ENCODE results near the gene CFAP300. TPM values are rescaled to one million over a fixed set of nuclear protein-coding genes. Genes with fewer than 3 reads are reported as not detected.
A peak's percentile ranks its signal among the peaks of the same experiment; 100 is the strongest.

Gene CFAP300
- 7.2 TPM for total RNA-seq
- long read RNA-seq, transcript CFAP300-201 (7 exons, 2,193 nt), result major isoform, 7 of 12 reads
- long read RNA-seq, partial matches to known transcripts, result 0 of 12 reads
- long read RNA-seq, other reads (novel, unspliced or antisense), result 4 of 12 reads

DNA sequence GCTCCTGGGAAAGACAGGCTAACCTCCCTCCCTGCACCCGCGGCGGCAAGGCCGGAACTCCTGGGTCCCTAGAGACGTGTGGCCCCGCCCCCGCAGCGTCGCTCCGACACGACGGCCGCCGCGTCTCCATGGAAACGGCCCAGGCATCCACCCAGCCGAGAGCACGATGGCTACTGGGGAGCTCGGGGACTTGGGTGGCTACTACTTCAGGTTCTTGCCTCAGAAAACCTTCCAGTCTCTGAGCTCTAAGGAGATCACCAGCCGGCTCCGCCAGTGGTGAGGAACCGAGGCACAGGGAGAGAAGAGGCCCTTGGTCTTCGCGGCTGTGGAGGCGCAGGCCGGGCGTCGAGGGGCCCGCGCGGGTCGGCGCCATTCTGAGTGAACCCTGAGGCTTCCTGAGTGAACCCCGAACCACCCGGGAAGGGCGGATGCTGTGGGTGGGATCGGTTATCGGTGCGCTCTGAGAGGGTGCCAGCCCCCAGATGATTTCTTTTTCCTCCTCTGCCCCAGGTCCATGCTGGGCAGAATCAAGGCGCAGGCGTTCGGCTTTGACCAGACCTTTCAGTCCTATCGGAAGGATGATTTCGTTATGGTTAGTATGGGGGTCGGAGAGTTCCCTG is at the start of gene CFAP300:
CFAP300 (plus strand) TSS at position 133 of the 620 bp plus-strand sequence; CDS start at position 167, 34 bp downstream.
- Histone ChIP-seq H3K4me3 (peak within 1 kb of the TSS; percentile 57), H3K9me3 (no peaks in the 10 kb centered on the region), H3K36me3 (no peaks in the 10 kb centered on the region), H3K27ac (peak within 1 kb of the TSS; percentile 13), H3K4me1 (peaks cover 6% of the 10 kb centered on the region), H3K27me3 (ENCODE audit: low read depth) (peaks cover 8% of the 10 kb centered on the region)
- TF ChIP-seq, protein P1, sequence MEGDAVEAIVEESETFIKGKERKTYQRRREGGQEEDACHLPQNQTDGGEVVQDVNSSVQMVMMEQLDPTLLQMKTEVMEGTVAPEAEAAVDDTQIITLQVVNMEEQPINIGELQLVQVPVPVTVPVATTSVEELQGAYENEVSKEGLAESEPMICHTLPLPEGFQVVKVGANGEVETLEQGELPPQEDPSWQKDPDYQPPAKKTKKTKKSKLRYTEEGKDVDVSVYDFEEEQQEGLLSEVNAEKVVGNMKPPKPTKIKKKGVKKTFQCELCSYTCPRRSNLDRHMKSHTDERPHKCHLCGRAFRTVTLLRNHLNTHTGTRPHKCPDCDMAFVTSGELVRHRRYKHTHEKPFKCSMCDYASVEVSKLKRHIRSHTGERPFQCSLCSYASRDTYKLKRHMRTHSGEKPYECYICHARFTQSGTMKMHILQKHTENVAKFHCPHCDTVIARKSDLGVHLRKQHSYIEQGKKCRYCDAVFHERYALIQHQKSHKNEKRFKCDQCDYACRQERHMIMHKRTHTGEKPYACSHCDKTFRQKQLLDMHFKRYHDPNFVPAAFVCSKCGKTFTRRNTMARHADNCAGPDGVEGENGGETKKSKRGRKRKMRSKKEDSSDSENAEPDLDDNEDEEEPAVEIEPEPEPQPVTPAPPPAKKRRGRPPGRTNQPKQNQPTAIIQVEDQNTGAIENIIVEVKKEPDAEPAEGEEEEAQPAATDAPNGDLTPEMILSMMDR (IDR thresholded peaks at IDR 0.05), result no peak
- DNase-seq (peak; percentile 90), ATAC-seq (peak; percentile 96 to 98)
- intact Hi-C loops (cut with DNase I), result no loop called here

DNA sequence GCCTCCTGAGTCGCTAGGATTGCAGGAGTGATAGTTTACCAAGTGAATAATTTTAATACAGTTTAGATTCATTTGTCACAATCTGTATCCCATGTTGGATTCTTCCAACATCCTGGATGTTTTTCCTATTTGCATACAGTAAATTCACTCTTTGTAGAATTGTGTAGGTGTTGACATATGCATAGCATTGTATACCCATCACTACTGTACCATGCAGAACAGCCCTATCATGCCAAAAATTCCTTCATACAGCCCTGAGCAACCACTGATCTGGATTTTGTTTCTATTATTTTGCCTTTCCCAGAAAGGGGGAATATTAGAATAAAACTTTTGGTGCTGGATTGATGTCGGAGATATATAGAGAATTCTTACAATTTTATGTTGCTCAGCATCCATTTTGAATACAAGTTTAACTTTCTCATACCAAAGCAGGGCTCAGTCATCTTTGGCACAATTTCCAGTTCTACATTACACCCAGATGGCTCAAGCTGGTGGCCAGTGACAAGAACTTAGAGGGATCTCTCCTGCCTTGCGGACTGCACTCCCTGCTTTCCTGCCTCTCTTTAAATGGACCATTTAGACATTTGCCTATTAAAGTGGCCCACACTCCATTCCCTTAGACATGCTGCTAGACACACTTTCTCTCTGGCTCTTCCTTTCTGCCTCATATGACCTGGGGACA is 45.4 kb upstream of the CFAP300 start:
- no peak overlapping the region for H3K4me3 ChIP-seq
- no peak for DNase-seq
- no peaks in the 10 kb centered on the region for H3K4me1 ChIP-seq
- no peaks in the 10 kb centered on the region for H3K9me3 ChIP-seq
- intact Hi-C loops (cut with DNase I), result no loop called here
- no peak for ATAC-seq
- H3K36me3 ChIP-seq, result no peaks in the 10 kb centered on the region
- H3K27me3 ChIP-seq (ENCODE audit: low read depth), result no peaks in the 10 kb centered on the region
- no peak overlapping the region for H3K27ac ChIP-seq
- TF ChIP-seq, protein P1 (IDR thresholded peaks at IDR 0.05), result no peak

DNA sequence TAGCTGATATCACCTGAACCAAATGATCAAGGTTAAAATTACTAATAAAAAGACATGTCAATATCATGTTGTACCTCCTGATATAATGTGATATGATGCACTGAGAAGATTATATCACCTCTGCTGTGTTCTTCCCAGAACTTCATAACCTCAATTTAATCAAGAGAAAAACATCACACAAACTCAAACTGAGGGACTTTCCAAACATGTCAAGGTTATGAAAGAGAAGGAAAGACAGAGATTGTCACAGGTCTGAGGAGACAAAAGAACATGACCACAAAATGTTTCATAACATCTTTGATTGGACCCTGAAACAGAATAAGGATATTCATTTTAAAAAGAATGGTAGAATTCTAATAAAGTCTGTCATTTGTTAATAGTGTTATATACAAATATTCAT is 43.0 kb upstream of the CFAP300 start:
- Histone ChIP-seq H3K9me3 (no peaks in the 10 kb centered on the region), H3K4me1 (no peaks in the 10 kb centered on the region), H3K4me3 (no peak overlapping the region), H3K36me3 (no peaks in the 10 kb centered on the region), H3K27ac (no peak overlapping the region), H3K27me3 (ENCODE audit: low read depth) (no peaks in the 10 kb centered on the region)
- no peak for ATAC-seq
- intact Hi-C loops (cut with DNase I), result no loop called here
- DNase-seq, result no peak
- TF ChIP-seq, protein P1 (IDR thresholded peaks at IDR 0.05), result no peak

DNA sequence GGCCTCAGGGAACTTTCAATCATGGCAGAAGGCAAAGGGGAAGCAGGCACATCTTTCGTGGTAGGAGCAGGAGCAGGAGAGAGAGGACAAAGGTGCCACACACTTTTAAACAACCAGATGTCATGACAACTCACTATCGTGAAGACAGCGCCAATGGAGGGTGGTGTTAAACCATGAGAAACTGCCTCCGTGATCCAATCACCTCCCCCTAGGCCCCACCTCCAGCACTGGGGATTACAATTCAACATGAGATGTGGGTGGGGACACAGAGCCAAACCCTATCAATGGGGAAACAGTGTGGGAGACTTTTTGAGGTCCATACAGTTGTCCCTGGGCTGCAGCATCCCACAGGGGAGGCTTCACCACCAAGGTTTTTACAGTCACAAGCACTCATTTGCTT is 41.9 kb upstream of the CFAP300 start:
- Histone ChIP-seq H3K9me3 (no peaks in the 10 kb centered on the region), H3K4me3 (no peak overlapping the region), H3K27me3 (ENCODE audit: low read depth) (no peaks in the 10 kb centered on the region), H3K27ac (no peak overlapping the region), H3K36me3 (no peaks in the 10 kb centered on the region), H3K4me1 (no peaks in the 10 kb centered on the region)
- DNase-seq (no peak), ATAC-seq (no peak)
- TF ChIP-seq, protein P1 (IDR thresholded peaks at IDR 0.05), result no peak
- intact Hi-C loops (cut with DNase I), result loop anchor here (5.0 kb wide), 1 partner anchor 138 kb away; no protein-coding TSS in a partner anchor

DNA sequence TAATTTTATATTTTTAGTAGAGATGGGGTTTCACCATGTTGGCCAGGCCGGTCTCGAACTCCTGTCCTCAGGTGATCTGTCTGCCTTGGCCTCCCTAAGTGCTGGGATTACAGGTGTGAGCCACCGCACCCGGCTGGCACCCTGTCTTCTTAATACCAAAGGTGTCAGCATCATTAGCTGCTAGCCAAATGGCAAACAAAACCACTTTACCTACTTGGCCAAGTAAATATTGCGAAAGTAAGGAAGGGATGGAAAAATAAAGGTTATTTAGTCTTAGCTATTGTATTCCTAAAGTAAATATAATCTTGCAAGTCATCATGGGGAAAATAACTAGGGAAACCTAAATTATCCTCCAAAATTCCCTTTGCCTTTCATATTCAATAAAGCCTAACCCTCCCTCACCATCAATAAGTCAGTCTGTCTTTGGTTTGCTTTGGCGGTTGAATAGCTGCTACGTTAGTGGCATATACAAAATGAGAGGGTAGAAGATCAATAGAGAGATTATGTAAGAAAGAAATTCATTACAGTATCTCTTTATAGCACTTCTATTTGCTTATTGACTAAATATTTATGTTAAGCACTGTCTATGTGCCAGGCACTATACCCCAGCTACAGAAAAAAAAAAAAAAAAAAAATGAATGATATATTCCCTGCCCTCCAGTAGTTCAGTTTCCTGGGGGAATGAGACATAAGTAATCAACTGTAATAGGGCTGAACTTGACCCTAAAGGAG is 40.2 kb upstream of the CFAP300 start:
- H3K4me1 ChIP-seq, result peaks cover 12% of the 10 kb centered on the region
- no peak overlapping the region for H3K4me3 ChIP-seq
- no peaks in the 10 kb centered on the region for H3K27me3 ChIP-seq (ENCODE audit: low read depth)
- ATAC-seq (peak in 1 of 2 donors; percentile 17), DNase-seq (no peak)
- intact Hi-C loops (cut with DNase I), result loop anchor here (5.0 kb wide), 1 partner anchor 140 kb away; no protein-coding TSS in a partner anchor
- TF ChIP-seq, protein P1 (IDR thresholded peaks at IDR 0.05), result no peak
- H3K36me3 ChIP-seq, result no peaks in the 10 kb centered on the region
- peak overlapping the region; percentile 67 for H3K27ac ChIP-seq
- H3K9me3 ChIP-seq, result no peaks in the 10 kb centered on the region

Measured in lower lobe of right lung (tissue), 2 donors.